HEK293 (cell line): ENCODE results near the gene CDX4.

ENCODE experiments used
- CTCF ChIA-PET: fragments of 350-600 bp; formaldehyde crosslinking; extraction: SDS; loops from one replicate; lab custom pipeline; 2021; ENCODE audit warnings: antibody characterized with exemption; lab: Yijun Ruan, JAX
- POLR2A ChIA-PET: fragments of 300-600 bp; formaldehyde crosslinking; extraction: SDS; loops from one replicate; lab custom pipeline; 2020; ENCODE audit warnings: antibody characterized with exemption, inconsistent platforms; lab: Yijun Ruan, JAX
- H3K27ac ChIP-seq: fragments of 200-500 bp; sonication (Bioruptor generic); 2 replicates; pipeline ENCODE4 v1.5.1; 2014; ENCODE audit warnings: low read depth, low read length, control low read depth, inconsistent platforms; ENCODE audit errors: extremely low read depth
- H3K36me3 ChIP-seq, 2 experiments: fragments of 200-500 bp in 1 of 2; sonication (Bioruptor generic) in 1 of 2; 1 replicate in 1 of 2; 2 replicates in 1 of 2; pipeline ENCODE4 v1.5.1; 2014 to 2017; ENCODE audit warnings: inconsistent platforms in 2 of 2, low read length in 2 of 2; ENCODE audit not compliant: control insufficient read depth in 2 of 2, insufficient read depth in 1 of 2
- H3K4me1 ChIP-seq: fragments of 200-500 bp; sonication (Bioruptor generic); 2 replicates; pipeline ENCODE4 v1.5.1; 2014; ENCODE audit warnings: mild to moderate bottlenecking, low read length, inconsistent platforms; ENCODE audit not compliant: control insufficient read depth, insufficient read depth
- H3K4me3 ChIP-seq: 2 replicates; pipeline ENCODE4 v1.5.1; 2011; ENCODE audit warnings: low read depth, mild to moderate bottlenecking, control low read depth, low read length, moderate library complexity
- H3K9me3 ChIP-seq: fragments of 200-500 bp; sonication (Bioruptor generic); 2 replicates; pipeline ENCODE4 v1.5.1; 2014; ENCODE audit warnings: low read depth, low read length, inconsistent platforms; ENCODE audit not compliant: control insufficient read depth, insufficient read depth
- BCL11A ChIP-seq: fragments of 450-650 bp; formaldehyde crosslinking; IDR thresholded peaks from 2 replicates; pipeline ENCODE4 v1.5.1; 2016; ENCODE audit warnings: low read depth, missing biosample characterization, missing genetic modification characterization
- HOXC10 ChIP-seq: sonication (generic); formaldehyde crosslinking; IDR thresholded peaks from 2 replicates; pipeline ENCODE4 v1.8.1; 2023; ENCODE audit warnings: mild to moderate bottlenecking, missing genetic modification reagents
- IKZF3 ChIP-seq: fragments of 450-650 bp; IDR thresholded peaks from 2 replicates; pipeline ENCODE4 v1.5.0; 2018; ENCODE audit warnings: missing biosample characterization, mild to moderate bottlenecking, missing genetic modification characterization, moderate library complexity
- KLF7 ChIP-seq: fragments of 450-650 bp; formaldehyde crosslinking; IDR thresholded peaks from 2 replicates; pipeline ENCODE4 v1.5.1; 2016; ENCODE audit warnings: missing biosample characterization, missing genetic modification characterization, borderline replicate concordance
- KLF9 ChIP-seq: fragments of 450-650 bp; formaldehyde crosslinking; IDR thresholded peaks from 2 replicates; pipeline ENCODE4 v1.5.1; 2016; ENCODE audit warnings: missing biosample characterization, missing genetic modification characterization, low read depth
- SP7 ChIP-seq: fragments of 450-650 bp; formaldehyde crosslinking; IDR thresholded peaks from 2 replicates; pipeline ENCODE4 v1.5.1; 2016; ENCODE audit warnings: missing biosample characterization, missing genetic modification characterization
- WT1 ChIP-seq: fragments of 450-650 bp; formaldehyde crosslinking; IDR thresholded peaks from 2 replicates; pipeline ENCODE4 v1.5.1; 2016; ENCODE audit warnings: missing biosample characterization, missing genetic modification characterization
- ZFP69B ChIP-seq: fragments of 450-650 bp; formaldehyde crosslinking; IDR thresholded peaks from 2 replicates; pipeline ENCODE4 v1.5.1; 2016; ENCODE audit warnings: missing biosample characterization, missing genetic modification characterization
- ZNF155 ChIP-seq: fragments of 450-650 bp; formaldehyde crosslinking; IDR thresholded peaks from 2 replicates; pipeline ENCODE4 v1.5.1; 2016; ENCODE audit warnings: missing biosample characterization, missing genetic modification characterization
- ZNF157 ChIP-seq: fragments of 450-650 bp; formaldehyde crosslinking; IDR thresholded peaks from 2 replicates; pipeline ENCODE4 v1.5.1; 2016; ENCODE audit warnings: missing biosample characterization, missing genetic modification characterization
- ZNF16 ChIP-seq: fragments of 450-650 bp; formaldehyde crosslinking; IDR thresholded peaks from 2 replicates; pipeline ENCODE4 v1.5.1; 2016; ENCODE audit warnings: low read depth, missing biosample characterization, missing genetic modification characterization
- ZNF169 ChIP-seq: fragments of 450-650 bp; formaldehyde crosslinking; IDR thresholded peaks from 2 replicates; pipeline ENCODE4 v1.5.1; 2016; ENCODE audit warnings: missing biosample characterization, missing genetic modification characterization
- ZNF266 ChIP-seq: fragments of 450-650 bp; formaldehyde crosslinking; IDR thresholded peaks from 2 replicates; pipeline ENCODE4 v1.5.1; 2016; ENCODE audit warnings: missing biosample characterization, missing genetic modification characterization, low read depth
- ZNF423 ChIP-seq: fragments of 450-650 bp; formaldehyde crosslinking; IDR thresholded peaks from 2 replicates; pipeline ENCODE4 v1.5.1; 2016; ENCODE audit warnings: missing biosample characterization, missing genetic modification characterization
- ZNF433 ChIP-seq: fragments of 450-650 bp; formaldehyde crosslinking; IDR thresholded peaks from 2 replicates; pipeline ENCODE4 v1.5.1; 2016; ENCODE audit warnings: missing biosample characterization, missing genetic modification characterization, low read depth
- ZNF473 ChIP-seq: fragments of 450-650 bp; formaldehyde crosslinking; IDR thresholded peaks from 2 replicates; pipeline ENCODE4 v1.5.1; 2017; ENCODE audit warnings: missing biosample characterization, missing genetic modification characterization
- ZNF544 ChIP-seq: fragments of 450-650 bp; formaldehyde crosslinking; IDR thresholded peaks from 2 replicates; pipeline ENCODE4 v1.5.0; 2017; ENCODE audit warnings: missing biosample characterization, missing genetic modification characterization
- ZNF548 ChIP-seq: fragments of 450-650 bp; formaldehyde crosslinking; IDR thresholded peaks from 2 replicates; pipeline ENCODE4 v1.5.1; 2016; ENCODE audit warnings: missing biosample characterization, missing genetic modification characterization
- ZNF707 ChIP-seq: fragments of 450-650 bp; formaldehyde crosslinking; IDR thresholded peaks from 2 replicates; pipeline ENCODE4 v1.5.1; 2016; ENCODE audit warnings: missing biosample characterization, missing genetic modification characterization
- ZNF791 ChIP-seq: fragments of 450-650 bp; formaldehyde crosslinking; IDR thresholded peaks from 2 replicates; pipeline ENCODE4 v1.5.1; 2016; ENCODE audit warnings: missing biosample characterization, missing genetic modification characterization
- TF ChIP-seq, protein P1 (sequence below): fragments of 450-650 bp; formaldehyde crosslinking; IDR thresholded peaks from 2 replicates; pipeline ENCODE4 v1.5.0; 2017; ENCODE audit warnings: missing biosample characterization, missing genetic modification characterization, borderline replicate concordance
- TF ChIP-seq, protein P2 (sequence below): fragments of 450-650 bp; formaldehyde crosslinking; IDR thresholded peaks from 2 replicates; pipeline ENCODE4 v1.5.1; 2016; ENCODE audit warnings: missing biosample characterization, missing genetic modification characterization
- TF ChIP-seq, protein P3 (sequence below): fragments of 450-650 bp; formaldehyde crosslinking; IDR thresholded peaks from 2 replicates; pipeline ENCODE4 v1.5.1; 2016; ENCODE audit warnings: missing biosample characterization, missing genetic modification characterization
- TF ChIP-seq, protein P4 (sequence below): fragments of 450-650 bp; formaldehyde crosslinking; IDR thresholded peaks from 2 replicates; pipeline ENCODE4 v1.5.1; 2016; ENCODE audit warnings: missing biosample characterization, missing genetic modification characterization
- TF ChIP-seq, protein P5 (sequence below): IDR thresholded peaks from 2 replicates; pipeline ENCODE4 v1.6.1; 2011; ENCODE audit warnings: mild to moderate bottlenecking, low read depth, low read length, borderline replicate concordance

The CDX4 gene

DNA sequence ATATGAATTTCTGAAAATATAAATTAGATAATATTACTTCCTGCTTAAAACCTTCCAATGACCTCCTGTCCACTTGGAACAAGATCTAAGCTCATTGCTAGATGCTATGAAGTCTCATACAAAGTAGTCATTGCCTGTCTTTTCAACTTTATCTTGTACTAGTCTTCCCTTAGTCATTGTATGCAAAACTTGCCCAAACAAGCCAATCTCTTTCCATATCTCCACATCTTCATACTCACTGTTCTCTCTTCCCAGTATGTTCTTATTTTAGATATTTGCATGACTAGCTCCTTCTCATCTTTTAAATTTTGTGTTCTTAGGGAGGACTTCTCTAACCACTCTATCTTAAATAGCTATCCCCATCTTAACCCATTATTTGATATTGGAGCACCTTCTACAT is 33.9 kb upstream of the CDX4 start:
- ChIA-PET CTCF (no interaction called here), POLR2A (no interaction called here)
- Histone ChIP-seq H3K4me1 (no peaks in the 10 kb centered on the region), H3K36me3 (no peaks in the 10 kb centered on the region), H3K27ac (no peak overlapping the region), H3K9me3 (no peaks in the 10 kb centered on the region), H3K4me3 (no peak overlapping the region)
- no peak for TF ChIP-seq ZNF473 (tag by site-specific recombination)
- TF ChIP-seq, protein P1, sequence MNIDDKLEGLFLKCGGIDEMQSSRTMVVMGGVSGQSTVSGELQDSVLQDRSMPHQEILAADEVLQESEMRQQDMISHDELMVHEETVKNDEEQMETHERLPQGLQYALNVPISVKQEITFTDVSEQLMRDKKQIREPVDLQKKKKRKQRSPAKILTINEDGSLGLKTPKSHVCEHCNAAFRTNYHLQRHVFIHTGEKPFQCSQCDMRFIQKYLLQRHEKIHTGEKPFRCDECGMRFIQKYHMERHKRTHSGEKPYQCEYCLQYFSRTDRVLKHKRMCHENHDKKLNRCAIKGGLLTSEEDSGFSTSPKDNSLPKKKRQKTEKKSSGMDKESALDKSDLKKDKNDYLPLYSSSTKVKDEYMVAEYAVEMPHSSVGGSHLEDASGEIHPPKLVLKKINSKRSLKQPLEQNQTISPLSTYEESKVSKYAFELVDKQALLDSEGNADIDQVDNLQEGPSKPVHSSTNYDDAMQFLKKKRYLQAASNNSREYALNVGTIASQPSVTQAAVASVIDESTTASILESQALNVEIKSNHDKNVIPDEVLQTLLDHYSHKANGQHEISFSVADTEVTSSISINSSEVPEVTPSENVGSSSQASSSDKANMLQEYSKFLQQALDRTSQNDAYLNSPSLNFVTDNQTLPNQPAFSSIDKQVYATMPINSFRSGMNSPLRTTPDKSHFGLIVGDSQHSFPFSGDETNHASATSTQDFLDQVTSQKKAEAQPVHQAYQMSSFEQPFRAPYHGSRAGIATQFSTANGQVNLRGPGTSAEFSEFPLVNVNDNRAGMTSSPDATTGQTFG (tag by site-specific recombination), result no peak
- TF ChIP-seq, protein P2, sequence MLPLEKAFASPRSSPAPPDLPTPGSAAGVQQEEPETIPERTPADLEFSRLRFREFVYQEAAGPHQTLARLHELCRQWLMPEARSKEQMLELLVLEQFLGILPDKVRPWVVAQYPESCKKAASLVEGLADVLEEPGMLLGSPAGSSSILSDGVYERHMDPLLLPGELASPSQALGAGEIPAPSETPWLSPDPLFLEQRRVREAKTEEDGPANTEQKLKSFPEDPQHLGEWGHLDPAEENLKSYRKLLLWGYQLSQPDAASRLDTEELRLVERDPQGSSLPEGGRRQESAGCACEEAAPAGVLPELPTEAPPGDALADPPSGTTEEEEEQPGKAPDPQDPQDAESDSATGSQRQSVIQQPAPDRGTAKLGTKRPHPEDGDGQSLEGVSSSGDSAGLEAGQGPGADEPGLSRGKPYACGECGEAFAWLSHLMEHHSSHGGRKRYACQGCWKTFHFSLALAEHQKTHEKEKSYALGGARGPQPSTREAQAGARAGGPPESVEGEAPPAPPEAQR (tag by site-specific recombination), result no peak
- no peak for TF ChIP-seq ZNF791 (tag by site-specific recombination)
- TF ChIP-seq SP7 (tag by site-specific recombination), result no peak
- TF ChIP-seq WT1, result no peak
- no peak for TF ChIP-seq ZNF423 (tag by site-specific recombination)
- no peak for TF ChIP-seq KLF9 (tag by site-specific recombination)
- TF ChIP-seq ZNF548, result no peak
- TF ChIP-seq ZFP69B (tag by site-specific recombination), result no peak
- no peak for TF ChIP-seq ZNF707
- TF ChIP-seq IKZF3, result no peak
- TF ChIP-seq ZNF157 (tag by site-specific recombination), result no peak

DNA sequence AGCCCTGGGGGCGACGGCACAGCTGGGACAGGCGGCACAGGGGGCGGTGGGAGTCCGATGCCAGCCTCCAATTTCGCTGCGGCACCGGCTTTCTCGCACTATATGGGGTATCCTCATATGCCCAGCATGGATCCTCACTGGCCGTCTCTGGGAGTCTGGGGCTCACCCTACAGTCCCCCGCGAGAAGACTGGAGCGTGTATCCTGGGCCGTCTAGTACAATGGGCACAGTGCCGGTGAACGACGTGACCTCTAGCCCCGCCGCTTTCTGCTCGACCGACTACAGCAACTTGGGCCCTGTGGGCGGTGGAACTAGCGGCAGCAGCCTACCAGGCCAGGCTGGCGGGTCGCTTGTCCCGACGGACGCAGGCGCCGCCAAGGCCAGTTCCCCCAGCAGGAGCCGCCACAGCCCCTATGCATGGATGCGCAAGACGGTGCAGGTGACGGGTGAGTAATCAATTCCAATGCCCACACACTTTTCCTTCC is 500 bp downstream of the CDX4 start:
- ChIA-PET CTCF (interaction anchor here (0.6 kb wide), 1 partner anchor 98 kb away, joined by 3 read pairs; no protein-coding TSS in a partner anchor), POLR2A (no interaction called here)
- Histone ChIP-seq H3K36me3 (no peaks in the 10 kb centered on the region), H3K9me3 (no peaks in the 10 kb centered on the region), H3K4me1 (no peaks in the 10 kb centered on the region), H3K4me3 (no peak overlapping the region), H3K27ac (no peak overlapping the region)
- TF ChIP-seq HOXC10 (CRISPR knock-in tag), result no peak
- TF ChIP-seq, protein P3, sequence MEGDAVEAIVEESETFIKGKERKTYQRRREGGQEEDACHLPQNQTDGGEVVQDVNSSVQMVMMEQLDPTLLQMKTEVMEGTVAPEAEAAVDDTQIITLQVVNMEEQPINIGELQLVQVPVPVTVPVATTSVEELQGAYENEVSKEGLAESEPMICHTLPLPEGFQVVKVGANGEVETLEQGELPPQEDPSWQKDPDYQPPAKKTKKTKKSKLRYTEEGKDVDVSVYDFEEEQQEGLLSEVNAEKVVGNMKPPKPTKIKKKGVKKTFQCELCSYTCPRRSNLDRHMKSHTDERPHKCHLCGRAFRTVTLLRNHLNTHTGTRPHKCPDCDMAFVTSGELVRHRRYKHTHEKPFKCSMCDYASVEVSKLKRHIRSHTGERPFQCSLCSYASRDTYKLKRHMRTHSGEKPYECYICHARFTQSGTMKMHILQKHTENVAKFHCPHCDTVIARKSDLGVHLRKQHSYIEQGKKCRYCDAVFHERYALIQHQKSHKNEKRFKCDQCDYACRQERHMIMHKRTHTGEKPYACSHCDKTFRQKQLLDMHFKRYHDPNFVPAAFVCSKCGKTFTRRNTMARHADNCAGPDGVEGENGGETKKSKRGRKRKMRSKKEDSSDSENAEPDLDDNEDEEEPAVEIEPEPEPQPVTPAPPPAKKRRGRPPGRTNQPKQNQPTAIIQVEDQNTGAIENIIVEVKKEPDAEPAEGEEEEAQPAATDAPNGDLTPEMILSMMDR (tag by site-specific recombination), result no peak
- TF ChIP-seq, protein P4, sequence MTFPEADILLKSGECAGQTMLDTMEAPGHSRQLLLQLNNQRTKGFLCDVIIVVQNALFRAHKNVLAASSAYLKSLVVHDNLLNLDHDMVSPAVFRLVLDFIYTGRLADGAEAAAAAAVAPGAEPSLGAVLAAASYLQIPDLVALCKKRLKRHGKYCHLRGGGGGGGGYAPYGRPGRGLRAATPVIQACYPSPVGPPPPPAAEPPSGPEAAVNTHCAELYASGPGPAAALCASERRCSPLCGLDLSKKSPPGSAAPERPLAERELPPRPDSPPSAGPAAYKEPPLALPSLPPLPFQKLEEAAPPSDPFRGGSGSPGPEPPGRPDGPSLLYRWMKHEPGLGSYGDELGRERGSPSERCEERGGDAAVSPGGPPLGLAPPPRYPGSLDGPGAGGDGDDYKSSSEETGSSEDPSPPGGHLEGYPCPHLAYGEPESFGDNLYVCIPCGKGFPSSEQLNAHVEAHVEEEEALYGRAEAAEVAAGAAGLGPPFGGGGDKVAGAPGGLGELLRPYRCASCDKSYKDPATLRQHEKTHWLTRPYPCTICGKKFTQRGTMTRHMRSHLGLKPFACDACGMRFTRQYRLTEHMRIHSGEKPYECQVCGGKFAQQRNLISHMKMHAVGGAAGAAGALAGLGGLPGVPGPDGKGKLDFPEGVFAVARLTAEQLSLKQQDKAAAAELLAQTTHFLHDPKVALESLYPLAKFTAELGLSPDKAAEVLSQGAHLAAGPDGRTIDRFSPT (tag by site-specific recombination), result no peak
- no peak for TF ChIP-seq ZNF16 (tag by site-specific recombination)
- no peak for TF ChIP-seq ZNF155 (tag by site-specific recombination)
- no peak for TF ChIP-seq KLF7
- TF ChIP-seq, protein P5, sequence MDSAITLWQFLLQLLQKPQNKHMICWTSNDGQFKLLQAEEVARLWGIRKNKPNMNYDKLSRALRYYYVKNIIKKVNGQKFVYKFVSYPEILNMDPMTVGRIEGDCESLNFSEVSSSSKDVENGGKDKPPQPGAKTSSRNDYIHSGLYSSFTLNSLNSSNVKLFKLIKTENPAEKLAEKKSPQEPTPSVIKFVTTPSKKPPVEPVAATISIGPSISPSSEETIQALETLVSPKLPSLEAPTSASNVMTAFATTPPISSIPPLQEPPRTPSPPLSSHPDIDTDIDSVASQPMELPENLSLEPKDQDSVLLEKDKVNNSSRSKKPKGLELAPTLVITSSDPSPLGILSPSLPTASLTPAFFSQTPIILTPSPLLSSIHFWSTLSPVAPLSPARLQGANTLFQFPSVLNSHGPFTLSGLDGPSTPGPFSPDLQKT, result no peak
- TF ChIP-seq BCL11A (tag by site-specific recombination), result no peak
- TF ChIP-seq ZNF266 (tag by site-specific recombination), result no peak
- no peak for TF ChIP-seq ZNF169
- TF ChIP-seq ZNF433 (tag by site-specific recombination), result no peak
- no peak for TF ChIP-seq ZNF544 (tag by site-specific recombination)
